GM12873 (cell line): ENCODE results near the gene ESR1.

ENCODE experiments used
- TF ChIP-seq, protein P1 (sequence below): IDR thresholded peaks from 2 replicates; pipeline ENCODE4 v1.5.1; 2012; ENCODE audit warnings: low read depth, mild to moderate bottlenecking, moderate library complexity, low read length, control low read depth; ENCODE audit not compliant: insufficient read depth; ENCODE audit errors: missing control alignments

ESR1 gene

DNA sequence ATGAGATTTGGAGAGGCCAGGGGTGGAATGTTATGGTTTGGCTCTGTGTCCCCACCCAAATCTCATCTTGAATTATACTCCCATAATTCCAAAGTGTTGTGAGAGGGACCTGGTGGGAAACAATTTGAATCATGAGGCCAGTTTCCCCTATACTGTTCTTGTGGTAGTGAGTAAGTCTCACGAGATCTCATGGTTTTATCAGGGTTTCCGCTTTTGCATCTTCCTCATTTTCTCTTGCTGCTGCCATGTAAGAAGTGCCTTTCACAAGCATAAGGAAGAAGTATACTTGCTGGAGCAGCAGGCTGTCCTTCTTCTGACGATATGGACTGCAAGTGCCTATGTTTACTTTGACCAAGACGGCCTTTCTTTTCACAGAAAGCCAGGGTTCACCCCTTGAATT is 270.5 kb downstream of the ESR1 start:
- TF ChIP-seq, protein P1, sequence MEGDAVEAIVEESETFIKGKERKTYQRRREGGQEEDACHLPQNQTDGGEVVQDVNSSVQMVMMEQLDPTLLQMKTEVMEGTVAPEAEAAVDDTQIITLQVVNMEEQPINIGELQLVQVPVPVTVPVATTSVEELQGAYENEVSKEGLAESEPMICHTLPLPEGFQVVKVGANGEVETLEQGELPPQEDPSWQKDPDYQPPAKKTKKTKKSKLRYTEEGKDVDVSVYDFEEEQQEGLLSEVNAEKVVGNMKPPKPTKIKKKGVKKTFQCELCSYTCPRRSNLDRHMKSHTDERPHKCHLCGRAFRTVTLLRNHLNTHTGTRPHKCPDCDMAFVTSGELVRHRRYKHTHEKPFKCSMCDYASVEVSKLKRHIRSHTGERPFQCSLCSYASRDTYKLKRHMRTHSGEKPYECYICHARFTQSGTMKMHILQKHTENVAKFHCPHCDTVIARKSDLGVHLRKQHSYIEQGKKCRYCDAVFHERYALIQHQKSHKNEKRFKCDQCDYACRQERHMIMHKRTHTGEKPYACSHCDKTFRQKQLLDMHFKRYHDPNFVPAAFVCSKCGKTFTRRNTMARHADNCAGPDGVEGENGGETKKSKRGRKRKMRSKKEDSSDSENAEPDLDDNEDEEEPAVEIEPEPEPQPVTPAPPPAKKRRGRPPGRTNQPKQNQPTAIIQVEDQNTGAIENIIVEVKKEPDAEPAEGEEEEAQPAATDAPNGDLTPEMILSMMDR = no peak

DNA sequence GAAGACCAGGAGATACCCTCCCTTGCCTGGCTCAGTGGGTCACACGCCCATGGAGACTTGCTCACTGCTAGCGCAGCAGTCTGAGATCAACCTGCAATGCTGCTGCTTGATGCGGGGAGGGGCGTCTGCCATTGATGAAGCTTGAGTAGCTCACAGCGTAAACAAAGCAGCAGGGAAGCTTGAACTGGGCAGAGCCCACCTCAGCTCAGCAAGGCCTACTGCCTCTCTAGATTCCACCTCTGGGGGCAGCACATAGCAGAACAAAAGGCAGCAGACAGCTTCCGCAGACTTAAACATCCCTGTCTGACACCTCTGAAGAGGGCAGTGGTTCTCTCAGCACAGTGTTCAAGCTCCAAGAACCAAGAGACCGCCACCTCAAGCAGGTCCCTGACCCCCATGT is 271.3 kb downstream of the ESR1 start:
- TF ChIP-seq, protein P1 = no peak

DNA sequence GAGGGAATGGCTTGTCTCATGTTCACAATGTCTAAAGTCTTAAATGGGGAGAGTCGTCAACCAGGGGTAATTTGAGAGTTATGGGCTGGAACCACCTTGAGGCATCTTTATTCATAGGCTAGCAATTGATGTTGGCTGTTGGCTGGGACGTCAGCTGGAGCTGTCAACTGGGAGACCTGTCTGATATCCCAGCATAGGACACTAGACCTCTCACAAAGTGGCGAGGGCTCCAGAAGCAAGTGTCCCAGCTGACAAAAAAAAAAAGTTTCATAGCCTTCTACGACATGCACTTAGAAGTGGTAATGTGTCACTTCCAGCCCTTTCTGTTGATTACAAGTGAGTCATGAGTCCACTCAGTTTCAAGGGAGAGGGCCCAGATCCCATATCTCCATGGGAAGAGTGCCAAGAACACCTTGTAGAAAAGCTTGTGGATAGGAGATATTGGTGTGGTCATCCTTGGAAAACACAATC is 278.0 kb downstream of the ESR1 start:
- TF ChIP-seq, protein P1 = no peak

DNA sequence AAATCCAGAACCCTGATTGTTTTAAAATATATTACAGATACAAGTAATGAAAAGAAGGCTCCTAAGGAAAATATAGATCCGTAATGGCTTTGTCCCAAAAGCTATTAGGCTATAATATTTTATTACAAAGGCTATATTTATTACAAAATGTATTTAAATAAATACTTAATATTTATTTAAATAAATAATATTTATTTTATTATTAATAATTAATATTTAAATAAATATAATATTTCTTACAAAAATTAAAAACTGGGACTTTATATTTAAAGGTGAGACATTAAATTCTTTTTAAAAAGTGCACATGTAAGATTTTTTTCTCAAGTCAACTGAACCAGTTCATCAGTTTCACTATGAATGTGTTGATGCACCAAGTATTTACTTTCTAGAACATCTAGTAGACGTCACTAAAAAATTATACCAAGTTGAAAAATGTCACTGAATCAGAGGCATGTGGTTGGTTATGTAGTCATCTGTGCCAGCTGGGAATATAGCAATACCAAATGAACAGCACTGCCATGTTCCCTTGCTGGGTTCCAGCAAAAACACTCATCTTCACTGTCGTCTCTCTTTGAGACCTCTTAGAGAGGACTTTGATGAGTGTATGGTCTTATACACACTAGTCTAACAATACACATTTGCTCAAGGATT is 278.9 kb downstream of the ESR1 start:
- TF ChIP-seq, protein P1 = no peak

DNA sequence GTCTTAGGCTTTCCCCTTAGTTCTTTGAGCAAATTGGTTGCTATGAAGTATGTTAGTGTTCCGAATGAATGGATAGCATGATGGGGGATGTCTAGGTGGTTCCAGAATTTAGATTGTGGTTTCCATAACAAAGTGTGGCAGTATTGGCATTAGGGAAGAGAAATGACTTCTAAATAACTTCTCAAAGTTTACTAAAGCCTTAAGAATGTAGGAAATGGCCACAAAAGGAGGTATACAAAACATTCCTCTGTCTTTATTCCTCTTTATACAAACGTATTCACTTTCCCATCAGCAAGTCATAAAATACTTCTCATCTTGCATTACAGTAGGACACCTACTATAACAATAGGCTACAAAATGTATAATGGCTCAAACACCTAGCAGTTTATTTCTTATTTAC is 279.6 kb downstream of the ESR1 start:
- TF ChIP-seq, protein P1 = no peak

DNA sequence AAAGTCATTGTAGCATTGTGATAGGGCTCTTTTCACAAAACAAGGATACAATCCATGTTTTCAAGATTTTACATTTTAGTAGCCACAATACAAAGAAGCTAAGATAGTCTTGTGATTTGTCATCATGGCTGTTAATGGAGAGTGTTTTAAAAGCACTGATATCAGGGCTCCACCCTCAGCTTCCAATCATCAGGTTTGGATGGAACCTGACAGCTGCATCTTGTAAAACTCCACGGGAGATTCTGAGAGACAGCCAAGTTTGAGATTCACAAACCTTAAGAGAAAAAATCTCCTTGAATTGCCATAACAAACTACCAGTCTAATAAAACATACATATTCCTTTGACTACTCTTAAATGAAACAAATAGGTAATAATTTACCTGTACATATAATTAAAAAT is 280.2 kb downstream of the ESR1 start:
- TF ChIP-seq, protein P1 = no peak

DNA sequence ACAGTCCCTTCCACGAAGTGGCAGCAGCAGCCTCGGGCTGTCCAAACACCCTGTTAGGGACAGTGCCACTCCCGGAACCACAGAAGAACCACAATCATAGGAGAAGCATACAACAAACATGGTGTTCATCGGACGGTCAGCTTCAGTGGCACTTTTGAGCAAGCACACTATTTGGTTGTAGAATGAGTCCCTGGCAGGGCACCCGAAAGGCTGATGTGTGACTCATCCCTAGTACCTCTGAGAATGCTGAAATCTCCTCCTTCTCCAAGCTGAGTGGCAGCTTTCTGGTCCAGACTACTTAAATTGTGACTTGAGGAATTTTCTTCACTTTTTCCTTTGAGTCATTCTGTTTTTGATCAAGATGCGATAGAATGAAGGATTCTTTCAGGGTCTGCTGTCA is 282.5 kb downstream of the ESR1 start:
- TF ChIP-seq, protein P1 = no peak

DNA sequence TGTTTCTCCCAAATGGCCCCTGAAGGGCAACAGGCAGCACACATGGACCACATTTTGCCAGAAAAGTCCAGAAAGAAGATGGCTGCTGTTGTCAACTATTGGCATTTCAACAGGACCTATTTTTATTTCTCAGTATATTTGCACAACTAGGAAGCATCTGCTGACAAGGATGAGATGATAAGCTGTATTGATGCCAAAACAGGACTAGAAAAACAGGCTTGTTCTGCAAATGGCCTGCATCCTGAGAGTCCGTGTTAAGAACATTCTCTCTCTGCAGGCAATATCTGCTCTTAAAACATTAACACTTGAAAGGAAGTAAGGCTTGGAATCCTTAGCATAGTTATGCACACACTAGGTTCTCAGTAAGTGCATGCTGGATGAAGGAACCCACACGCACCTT is 283.7 kb downstream of the ESR1 start:
- TF ChIP-seq, protein P1 = no peak
